HepG2 (cell line): ENCODE data around the gene CLPTM1. TPM values are rescaled to one million over a fixed set of nuclear protein-coding genes. Genes with fewer than 3 reads are reported as not detected.

ENCODE experiments used
- FLYWCH1 ChIP-seq: sonication (generic); formaldehyde crosslinking; IDR thresholded peaks from 2 replicates; pipeline ENCODE4 v1.8.1; 2023; ENCODE audit warnings: mild to moderate bottlenecking, missing genetic modification reagents
- IRF1 ChIP-seq: sonication (generic); formaldehyde crosslinking; IDR thresholded peaks from 2 replicates; pipeline ENCODE4 v1.4.0; 2020; ENCODE audit warnings: low read depth, mild to moderate bottlenecking, missing genetic modification reagents
- KDM3A ChIP-seq: IDR thresholded peaks from 2 replicates; pipeline ENCODE4 v1.6.1; 2018; ENCODE audit warnings: low read depth, missing compliant biosample characterization
- NFRKB ChIP-seq: fragments of 450-650 bp; IDR thresholded peaks from 2 replicates; pipeline ENCODE4 v1.6.1; 2017
- RAD51 ChIP-seq: fragments of 450-650 bp; IDR thresholded peaks from 2 replicates; pipeline ENCODE4 v1.6.1; 2016; ENCODE audit warnings: borderline replicate concordance
- SALL2 ChIP-seq: sonication (generic); formaldehyde crosslinking; IDR thresholded peaks from 2 replicates; pipeline ENCODE4 v1.8.1; 2023; ENCODE audit warnings: mild to moderate bottlenecking, missing genetic modification reagents, inconsistent platforms
- SOX5 ChIP-seq: IDR thresholded peaks from 2 replicates; pipeline ENCODE4 v1.6.1; 2016; ENCODE audit warnings: borderline replicate concordance
- SP1 ChIP-seq, 2 experiments: fragments of 450-650 bp in 1 of 2; sonication (generic) in 1 of 2; formaldehyde crosslinking in 1 of 2; IDR thresholded peaks; 2 replicates each; pipeline versions ENCODE4 v1.4.0 to v1.6.1; 2016 to 2020; ENCODE audit warnings: missing genetic modification reagents in 1 of 2
- TAF15 ChIP-seq: fragments of 200-400 bp; formaldehyde crosslinking; IDR thresholded peaks from one replicate; pipeline ENCODE4 v1.6.1; 2018; ENCODE audit warnings: mild to moderate bottlenecking, low read depth, low read length; ENCODE audit not compliant: poor library complexity, severe bottlenecking
- THAP7 ChIP-seq: sonication (generic); formaldehyde crosslinking; IDR thresholded peaks from 2 replicates; pipeline ENCODE4 v1.8.1; 2023; ENCODE audit warnings: mild to moderate bottlenecking, missing genetic modification reagents
- ZGPAT ChIP-seq: IDR thresholded peaks from 2 replicates; pipeline ENCODE4 v1.6.1; 2016; ENCODE audit warnings: mild to moderate bottlenecking
- ZNF367 ChIP-seq: sonication (generic); formaldehyde crosslinking; IDR thresholded peaks from 2 replicates; pipeline ENCODE4 v1.4.0; 2020; ENCODE audit warnings: missing genetic modification reagents, borderline replicate concordance
- ZNF777 ChIP-seq: sonication (generic); formaldehyde crosslinking; IDR thresholded peaks from 2 replicates; pipeline ENCODE4 v1.4.0; 2020; ENCODE audit warnings: missing genetic modification reagents
- ZSCAN31 ChIP-seq: sonication (generic); formaldehyde crosslinking; IDR thresholded peaks from 2 replicates; pipeline ENCODE4 v1.5.0; 2020; ENCODE audit warnings: low read depth, mild to moderate bottlenecking, missing genetic modification reagents
- polyA plus RNA-seq, 8 experiments: library from polyadenylated mRNA; depleted of rRNA in 3 of 8; stranded (reverse) in 7 of 8; unstranded in 1 of 8; fragments of >200 nt; fragmentation: Illumina TruSeq in 4 of 8; extraction: Trizol in 4 of 8; gene quantifications; 2 replicates each; pipeline versions ENCODE4 v1.2.1 to v1.2.3, GENCODE V29; 2011 to 2016; ENCODE audit warnings: low read depth in 4 of 8, missing spikeins in 1 of 8, mixed read lengths in 1 of 8; ENCODE audit not compliant: insufficient read depth in 1 of 8
- total RNA-seq, 5 experiments: library from RNA; depleted of rRNA; stranded (reverse); fragments of >200 nt; fragmentation: Illumina TruSeq; extraction: Trizol; gene quantifications; 2 replicates each; pipeline ENCODE4 v1.2.3, GENCODE V29; 2016; ENCODE audit warnings: low read depth in 1 of 5
- TF ChIP-seq, protein P1 (sequence below): IDR thresholded peaks from 2 replicates; pipeline ENCODE4 v1.6.1; 2016; ENCODE audit warnings: control low read depth
- TF ChIP-seq, protein P2 (sequence below): sonication (generic); formaldehyde crosslinking; IDR thresholded peaks from 2 replicates; pipeline ENCODE4 v1.5.0; 2020; ENCODE audit warnings: mild to moderate bottlenecking, missing genetic modification reagents

Gene CLPTM1
- total and polyA plus RNA-seq, 2 of the 13 experiments (the other 11 are each of a cell fraction or from before 2014, with no cell fraction given): 34.9 to 42.8 TPM

- TF ChIP-seq, protein P1, sequence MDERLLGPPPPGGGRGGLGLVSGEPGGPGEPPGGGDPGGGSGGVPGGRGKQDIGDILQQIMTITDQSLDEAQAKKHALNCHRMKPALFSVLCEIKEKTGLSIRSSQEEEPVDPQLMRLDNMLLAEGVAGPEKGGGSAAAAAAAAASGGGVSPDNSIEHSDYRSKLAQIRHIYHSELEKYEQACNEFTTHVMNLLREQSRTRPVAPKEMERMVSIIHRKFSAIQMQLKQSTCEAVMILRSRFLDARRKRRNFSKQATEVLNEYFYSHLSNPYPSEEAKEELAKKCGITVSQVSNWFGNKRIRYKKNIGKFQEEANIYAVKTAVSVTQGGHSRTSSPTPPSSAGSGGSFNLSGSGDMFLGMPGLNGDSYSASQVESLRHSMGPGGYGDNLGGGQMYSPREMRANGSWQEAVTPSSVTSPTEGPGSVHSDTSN (CRISPR knock-in tag): no peak
- TF ChIP-seq THAP7 (CRISPR knock-in tag) (peak; percentile 42; the same call in 1 of the 2 replicates), ZGPAT (CRISPR knock-in tag) (peak; percentile 96), SOX5 (CRISPR knock-in tag) (peak; percentile 95), NFRKB (no peak), KDM3A (CRISPR knock-in tag) (peak; percentile 89), ZNF777 (no peak), TAF15 (no peak), ZNF367 (CRISPR knock-in tag) (no peak), FLYWCH1 (CRISPR knock-in tag) (no peak), IRF1 (CRISPR knock-in tag) (no peak), SP1 (IDR thresholded peaks at IDR 0.05) (no peak), SP1 (CRISPR knock-in tag; IDR thresholded peaks at IDR 0.05) (peak; percentile 55), SALL2 (peak; percentile 94), RAD51 (no peak), ZSCAN31 (CRISPR knock-in tag) (peak; percentile 62; the same call in 1 of the 2 replicates)
- TF ChIP-seq, protein P2, sequence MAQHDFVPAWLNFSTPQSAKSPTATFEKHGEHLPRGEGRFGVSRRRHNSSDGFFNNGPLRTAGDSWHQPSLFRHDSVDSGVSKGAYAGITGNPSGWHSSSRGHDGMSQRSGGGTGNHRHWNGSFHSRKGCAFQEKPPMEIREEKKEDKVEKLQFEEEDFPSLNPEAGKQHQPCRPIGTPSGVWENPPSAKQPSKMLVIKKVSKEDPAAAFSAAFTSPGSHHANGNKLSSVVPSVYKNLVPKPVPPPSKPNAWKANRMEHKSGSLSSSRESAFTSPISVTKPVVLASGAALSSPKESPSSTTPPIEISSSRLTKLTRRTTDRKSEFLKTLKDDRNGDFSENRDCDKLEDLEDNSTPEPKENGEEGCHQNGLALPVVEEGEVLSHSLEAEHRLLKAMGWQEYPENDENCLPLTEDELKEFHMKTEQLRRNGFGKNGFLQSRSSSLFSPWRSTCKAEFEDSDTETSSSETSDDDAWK (CRISPR knock-in tag): no peak
Measured at GRCh38 chr19:44924243-44924725, 30.9 kb upstream of the CLPTM1 start (continued).
